H54 (cell line): ENCODE data around the gene HYDIN.
A peak's percentile ranks its signal among the peaks of the same experiment; 100 is the strongest.

Source experiments
- DNase-seq: peaks from one replicate; pipeline ENCODE4 v3.0.0; 2011; ENCODE audit warnings: low spot score, mixed read lengths; ENCODE audit not compliant: insufficient read length
- FAIRE-seq: peaks from 3 replicates; lab custom pipeline; 2011; peaks lifted over from hg19 to GRCh38; lab: Jason Lieb, UNC
- POLR2A ChIP-seq: IDR thresholded peaks from 2 replicates; pipeline ENCODE4 v1.6.1; 2011; ENCODE audit warnings: low read depth, mild to moderate bottlenecking, low read length

Gene HYDIN

DNA sequence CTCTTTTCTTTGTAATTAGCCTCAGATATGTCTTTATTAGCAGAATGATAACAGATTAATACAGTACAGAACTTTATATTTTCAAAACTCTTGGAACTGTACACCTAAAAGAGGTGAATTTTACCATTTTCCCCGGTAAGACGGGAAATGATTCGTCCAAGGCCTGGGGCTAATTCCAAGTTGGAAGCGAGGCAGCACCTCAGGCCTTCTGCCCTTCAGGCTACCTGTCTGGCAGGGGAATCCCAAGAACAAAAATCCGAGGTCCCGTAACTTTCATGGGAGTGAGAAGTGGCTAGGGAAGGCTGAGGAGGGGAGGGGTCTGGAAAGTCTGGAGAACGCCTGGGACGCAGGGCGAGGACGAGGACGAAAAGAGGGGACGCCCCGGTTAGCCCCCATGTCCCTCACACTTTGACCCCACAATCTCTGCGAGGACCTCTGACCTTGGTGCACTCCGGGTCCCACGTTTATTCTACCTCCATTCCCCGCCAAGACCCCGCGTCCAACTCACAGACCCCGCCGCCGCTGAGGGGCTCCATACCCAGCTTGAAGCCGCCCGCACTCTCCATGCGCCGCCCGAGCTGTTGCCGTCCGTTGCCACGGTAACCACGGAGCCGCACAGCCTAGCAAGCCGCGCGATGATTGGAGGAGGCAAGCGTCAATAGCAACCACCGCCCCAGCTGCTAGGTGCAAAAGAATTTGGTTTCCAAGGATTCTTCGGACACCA lies at the start of gene HYDIN:
Gene HYDIN, minus strand, starts transcription at position 601 of the 724 bp plus-strand sequence. CDS start 43,827 bp downstream, outside the sequence.
- peak; percentile 17 for DNase-seq
- no peak for TF ChIP-seq POLR2A
- no peak for FAIRE-seq

DNA sequence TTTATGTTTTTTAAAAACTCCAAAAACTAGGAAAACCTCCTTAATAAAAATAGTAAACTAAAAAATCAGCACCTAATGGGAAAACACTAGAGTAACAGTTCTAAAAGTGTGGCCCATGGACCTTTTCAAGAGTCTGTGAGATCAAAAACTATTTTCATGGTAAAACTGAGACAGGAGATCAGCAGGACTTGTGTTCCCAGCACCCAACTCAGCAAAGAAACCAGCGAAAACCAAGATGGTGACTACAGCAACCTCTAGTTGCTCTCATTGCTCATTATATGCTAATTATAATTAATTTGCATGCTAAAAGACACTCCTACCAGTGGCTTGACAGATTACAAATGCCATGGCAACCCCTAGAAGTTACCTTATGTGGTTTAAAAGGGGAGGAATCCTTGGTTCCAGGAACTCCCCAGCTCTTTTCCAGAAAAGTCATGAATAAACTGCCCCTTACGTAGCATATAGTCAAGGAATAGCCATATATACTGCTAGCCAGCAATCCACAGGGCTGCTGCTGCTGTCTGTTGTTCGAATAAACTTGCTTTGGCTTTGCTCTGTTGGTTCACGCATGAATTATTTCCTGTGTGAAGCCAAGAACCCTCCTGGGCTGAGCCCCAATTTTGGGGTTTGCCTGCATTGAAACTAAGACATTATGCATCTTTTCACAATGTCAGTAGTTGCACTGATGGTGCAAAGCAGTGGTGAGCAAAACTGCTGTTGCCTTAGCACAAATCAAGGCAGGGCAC lies 46.2 kb upstream of the HYDIN start:
- DNase-seq (no peak), FAIRE-seq (no peak)
- no peak for TF ChIP-seq POLR2A

DNA sequence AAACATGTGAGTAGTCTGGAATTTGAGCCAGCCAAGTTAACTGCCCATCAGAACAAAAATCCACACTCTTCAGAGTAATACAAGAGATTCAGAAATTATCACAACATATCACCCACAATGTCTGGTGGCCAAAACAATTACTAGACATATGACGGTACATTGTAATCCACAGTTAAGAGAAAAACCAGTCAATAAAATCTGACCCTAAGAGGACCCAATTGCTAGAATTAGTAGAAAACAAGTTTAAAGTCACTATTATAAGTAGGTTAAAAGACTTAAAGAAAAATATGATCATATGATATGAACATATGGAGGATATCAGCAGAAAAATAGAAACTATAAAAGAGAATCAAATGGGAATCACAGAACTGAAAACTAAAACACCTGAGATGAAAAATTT lies 42.9 kb upstream of the HYDIN start:
- TF ChIP-seq POLR2A, result no peak
- FAIRE-seq, result no peak
- no peak for DNase-seq

DNA sequence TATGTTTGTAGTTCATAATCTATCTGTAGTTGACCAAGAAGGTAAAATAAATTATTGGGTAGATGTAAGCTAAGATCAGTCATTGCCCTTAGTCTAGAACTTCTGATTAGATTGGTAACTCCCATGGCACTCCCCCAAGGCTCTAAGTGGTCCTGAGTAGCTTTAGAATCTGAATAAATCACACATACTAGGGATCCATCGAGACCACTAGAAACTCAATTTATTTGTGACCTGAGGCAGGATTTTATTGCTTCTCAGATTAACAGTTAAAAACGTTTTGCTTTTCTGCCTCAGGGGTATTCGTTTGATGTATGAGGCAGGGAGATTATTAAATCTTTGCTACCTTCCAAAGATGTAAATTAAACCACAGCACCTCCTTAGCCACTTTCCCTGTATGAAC lies 33.8 kb upstream of the HYDIN start:
- DNase-seq (no peak), FAIRE-seq (no peak)
- no peak for TF ChIP-seq POLR2A

DNA sequence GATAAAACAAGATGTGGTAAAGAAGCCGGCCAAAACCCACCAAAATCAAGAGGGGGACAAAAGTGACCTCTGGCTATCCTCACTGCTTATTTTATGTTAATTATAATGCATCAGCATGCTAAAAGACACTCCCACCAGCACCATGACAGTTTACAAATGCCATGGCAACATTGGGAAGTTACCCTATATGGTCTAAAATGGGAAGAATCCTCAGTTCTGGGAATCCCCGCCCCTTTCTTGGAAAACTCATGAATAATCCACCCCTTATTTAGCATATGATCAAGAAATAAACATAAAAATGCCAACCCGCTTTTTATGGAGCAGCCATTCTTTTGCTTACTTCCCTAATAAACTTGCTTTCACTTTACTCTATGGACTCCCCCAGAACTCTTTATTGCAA lies 33.1 kb upstream of the HYDIN start:
- FAIRE-seq (no peak), DNase-seq (no peak)
- TF ChIP-seq POLR2A, result no peak

DNA sequence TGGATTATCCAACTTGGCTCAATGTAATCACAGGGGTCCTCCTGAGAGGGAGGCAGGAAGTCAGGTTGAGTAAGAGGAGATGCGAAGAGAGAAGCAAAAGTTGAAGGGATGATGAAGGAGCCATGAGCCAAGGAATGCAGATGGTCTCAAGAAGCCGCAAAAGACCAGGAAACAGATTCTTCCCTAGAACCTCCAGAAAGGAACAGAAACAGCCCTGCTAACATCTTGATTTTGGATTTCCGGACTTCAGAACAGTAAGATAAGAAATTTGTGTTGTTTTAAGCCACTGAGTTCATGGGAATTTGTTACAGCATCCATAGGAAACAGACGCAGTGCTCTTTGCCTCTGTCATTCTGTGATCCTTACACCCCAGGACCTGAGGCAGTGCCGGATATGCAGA lies 31.9 kb upstream of the HYDIN start:
- FAIRE-seq, result no peak
- no peak for DNase-seq
- TF ChIP-seq POLR2A, result no peak

DNA sequence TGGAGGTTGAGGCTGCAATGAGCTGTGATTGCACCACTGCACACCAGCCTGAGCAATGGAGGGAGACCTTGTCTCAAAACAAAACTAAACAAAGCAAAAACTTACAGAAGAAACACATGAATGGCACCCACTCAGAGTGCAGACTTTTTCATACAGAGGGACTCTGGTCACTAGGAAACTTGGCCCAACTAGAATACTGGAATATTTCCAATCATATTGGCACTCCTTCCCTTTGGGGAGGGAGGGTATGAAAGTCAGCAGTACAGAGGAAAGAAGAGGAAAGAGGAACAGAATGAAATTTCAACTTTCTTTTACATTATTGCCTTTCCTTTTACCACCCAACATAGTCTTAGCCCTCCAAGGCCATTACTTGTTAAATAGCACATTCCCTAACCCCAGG lies 30.5 kb upstream of the HYDIN start:
- FAIRE-seq, result no peak
- DNase-seq, result no peak
- TF ChIP-seq POLR2A, result no peak

DNA sequence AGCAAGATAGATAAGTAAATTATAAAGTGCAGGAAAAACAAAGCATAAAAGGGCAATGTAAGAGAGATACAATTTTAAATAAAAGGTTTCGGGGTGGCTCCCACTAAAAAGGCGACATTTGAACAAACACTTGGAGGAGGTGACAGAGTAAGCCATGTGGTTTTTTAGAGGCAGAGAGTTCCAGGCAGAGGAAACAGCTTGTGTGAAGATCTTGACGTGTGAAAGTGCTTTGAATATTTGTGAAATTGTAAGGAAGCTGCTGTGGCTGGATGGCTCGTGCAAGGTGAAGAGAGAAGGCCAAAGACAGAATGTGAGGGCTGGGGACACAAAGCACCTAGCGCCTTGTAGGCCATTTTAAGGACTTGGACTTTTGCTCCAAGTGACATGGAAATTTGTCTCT lies 28.6 kb upstream of the HYDIN start:
- TF ChIP-seq POLR2A, result no peak
- no peak for DNase-seq
- no peak for FAIRE-seq

DNA sequence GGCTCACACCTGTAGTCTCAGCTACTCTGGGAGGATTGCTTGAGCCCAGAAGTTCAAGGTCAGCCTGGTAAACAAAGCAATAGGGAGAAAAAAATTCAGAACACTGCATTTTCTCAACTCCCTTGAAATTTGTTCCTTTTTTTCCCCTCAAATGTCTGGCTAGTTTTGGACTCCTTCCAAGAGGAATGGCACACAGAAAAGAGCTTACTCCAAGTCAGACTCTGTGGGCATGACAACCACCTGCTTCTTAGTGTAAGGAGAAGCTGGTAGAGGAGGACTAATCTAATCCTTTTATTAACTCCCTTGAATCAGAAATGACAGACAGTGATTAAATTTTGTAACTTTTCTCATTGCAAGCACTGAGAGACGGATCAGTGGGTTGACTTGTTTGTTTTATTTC lies 27.9 kb upstream of the HYDIN start:
- FAIRE-seq (no peak), DNase-seq (no peak)
- TF ChIP-seq POLR2A, result no peak

DNA sequence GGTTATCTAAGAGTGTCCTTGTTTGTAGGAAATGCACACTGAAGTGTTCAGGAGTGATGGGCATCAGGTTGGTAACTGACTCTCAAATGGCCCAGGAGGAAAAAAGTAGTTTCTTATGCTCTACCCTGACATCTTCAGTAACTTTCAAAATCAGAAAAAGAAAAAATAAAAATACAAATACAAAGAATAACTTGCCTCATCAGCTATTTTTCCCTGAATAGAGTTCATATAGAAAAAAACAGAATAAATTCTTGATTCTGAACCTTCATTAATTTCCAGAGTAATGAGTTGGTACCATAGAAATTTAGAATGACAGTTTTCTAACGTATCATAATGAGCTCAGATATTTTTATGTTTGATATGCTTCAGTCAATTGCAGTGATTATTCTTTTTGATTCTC lies 27.2 kb upstream of the HYDIN start:
- DNase-seq (no peak), FAIRE-seq (no peak)
- TF ChIP-seq POLR2A, result no peak

DNA sequence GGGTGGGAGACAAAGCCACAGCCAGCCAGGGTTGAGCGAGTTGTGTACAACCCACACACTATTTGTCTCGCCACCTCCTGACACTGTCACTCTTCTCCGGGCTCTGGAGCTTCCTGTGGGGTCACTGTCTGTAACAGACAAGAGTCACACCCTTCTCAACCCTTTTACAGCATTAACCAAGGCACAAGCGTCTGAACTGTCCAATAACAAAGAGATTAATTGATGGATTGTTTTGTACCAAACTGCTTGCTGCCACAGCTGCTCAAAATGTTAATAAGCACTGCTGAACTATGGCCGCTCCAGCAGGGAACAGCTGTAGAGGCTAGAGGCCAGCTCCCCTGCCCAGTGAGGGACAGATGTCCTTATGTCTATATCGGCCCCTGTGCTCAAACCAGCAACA lies 25.2 kb upstream of the HYDIN start:
- FAIRE-seq (no peak), DNase-seq (no peak)
- TF ChIP-seq POLR2A, result no peak

DNA sequence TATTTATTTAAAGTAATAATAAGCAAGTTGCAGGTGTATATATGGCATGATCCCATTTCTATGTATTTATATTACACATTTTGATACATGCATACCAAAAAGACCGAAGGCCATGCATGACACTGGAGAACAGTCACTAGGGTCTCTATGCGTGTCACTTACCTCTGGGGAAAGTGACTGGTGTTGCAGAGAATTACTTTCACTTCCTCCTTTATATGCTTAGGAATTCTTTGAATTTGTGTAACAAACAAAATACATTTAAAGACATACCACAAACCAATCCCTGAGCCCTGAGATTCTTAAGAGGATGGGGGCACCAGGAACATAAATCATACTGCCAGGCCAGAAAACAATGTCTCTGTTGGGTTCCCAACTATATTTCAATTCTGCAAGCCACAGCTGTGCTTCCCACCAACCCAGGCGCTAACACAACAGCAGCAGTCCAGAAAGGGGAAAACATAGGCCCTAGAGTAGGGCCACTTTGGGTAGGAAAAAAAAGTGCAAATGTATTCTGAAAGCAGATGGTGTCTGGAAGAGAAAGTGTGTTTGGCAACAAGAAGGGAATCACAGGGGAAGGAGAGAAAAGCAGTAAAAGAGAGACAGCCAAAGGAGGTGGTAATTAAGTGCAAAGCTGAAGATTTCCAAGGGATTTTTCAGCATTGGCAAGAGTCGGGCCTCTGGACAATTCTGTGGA lies 24.5 kb upstream of the HYDIN start:
- DNase-seq (no peak), FAIRE-seq (no peak)
- no peak for TF ChIP-seq POLR2A

DNA sequence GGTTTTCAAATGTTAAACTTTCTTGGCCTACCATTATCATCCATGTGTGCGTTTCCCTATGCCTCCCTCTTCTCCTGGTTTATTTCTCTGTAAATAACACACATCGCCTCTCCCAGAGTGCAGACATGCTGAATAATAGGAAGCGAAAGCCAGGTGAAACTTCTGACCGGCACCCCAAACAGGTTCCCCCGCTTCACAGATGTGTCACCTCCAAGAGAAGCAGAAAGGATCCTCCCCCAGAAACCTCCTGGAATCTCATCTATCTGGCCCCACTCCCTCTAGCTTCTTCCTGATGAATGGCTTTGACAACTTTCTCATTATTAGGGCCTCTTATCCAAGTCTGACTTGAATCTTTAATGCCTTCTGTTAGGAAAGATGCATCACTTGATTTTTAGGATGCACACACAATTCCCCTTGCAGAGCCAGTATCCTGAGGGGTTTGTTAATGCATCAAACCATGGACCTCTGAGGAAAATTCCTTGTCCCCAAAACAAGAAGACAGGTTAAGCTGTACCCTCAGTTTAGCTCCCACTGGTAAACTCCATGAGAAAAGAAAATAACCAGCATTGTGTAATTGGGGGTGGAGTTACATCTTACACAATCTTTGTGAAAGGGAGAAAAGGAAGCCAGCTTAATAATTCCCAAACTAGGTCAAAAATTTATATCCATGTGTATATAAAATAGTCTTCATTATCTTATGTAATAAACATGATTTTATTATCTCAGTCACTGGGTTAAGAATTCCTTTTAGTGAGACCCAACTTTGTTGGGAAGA lies 20.1 kb upstream of the HYDIN start:
- TF ChIP-seq POLR2A, result no peak
- FAIRE-seq (no peak), DNase-seq (no peak)
